Fibroblast of mammary gland (primary cell): Measurements from ENCODE around the gene DNAJC4.

Source experiments
- DNase-seq: peaks from one replicate; pipeline ENCODE4 v3.0.0-alpha.2; 2010; ENCODE audit warnings: low read depth
- H3K4me3 ChIP-seq: 2 replicates; pipeline ENCODE4 v1.5.1; 2011; ENCODE audit warnings: low read depth, mild to moderate bottlenecking, low read length, moderate library complexity; ENCODE audit not compliant: control insufficient read depth
- CTCF ChIP-seq: conservative IDR thresholded peaks from 2 replicates; pipeline ENCODE4 v1.5.1; 2011; ENCODE audit warnings: low read depth, low read length, inconsistent platforms; ENCODE audit not compliant: control insufficient read depth, insufficient read depth

The DNAJC4 gene

GRCh38 chr11:64259533-64260067 lies 29.3 kb downstream of the DNAJC4 start:
- DNase-seq, result no peak
- no peak for TF ChIP-seq CTCF

GRCh38 chr11:64260147-64260708 lies 29.9 kb downstream of the DNAJC4 start:
- DNase-seq, result no peak
- no peak for TF ChIP-seq CTCF
- no peak overlapping the region for H3K4me3 ChIP-seq

More at GRCh38 chr11:64259533-64260067, 29.3 kb downstream of the DNAJC4 start:
- no peak overlapping the region for H3K4me3 ChIP-seq

DNA sequence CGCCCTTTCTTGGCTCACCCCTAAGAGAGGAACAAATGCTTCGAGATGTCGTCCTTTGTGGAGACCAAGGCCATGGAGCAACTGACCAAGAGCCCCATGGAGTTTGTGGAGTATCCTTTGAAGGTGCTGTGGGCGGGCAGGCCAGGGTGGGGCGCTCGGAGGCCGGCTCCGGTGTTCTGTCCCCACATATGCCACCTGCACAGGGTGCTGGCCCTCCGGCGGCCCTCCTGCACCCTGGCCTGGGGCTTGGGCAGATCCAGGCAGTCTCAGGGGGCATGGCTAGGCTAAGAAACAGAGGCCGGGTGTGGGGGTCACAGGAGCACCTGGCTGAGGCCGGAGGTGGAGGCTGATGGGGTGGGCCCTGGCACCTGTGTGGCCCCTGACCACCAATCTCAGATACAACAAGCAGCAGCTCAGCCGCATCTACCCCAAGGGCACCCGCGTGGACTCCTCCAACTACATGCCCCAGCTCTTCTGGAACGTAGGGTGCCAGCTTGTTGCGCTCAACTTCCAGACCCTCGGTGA lies 31.3 kb downstream of the DNAJC4 start:
- DNase-seq, result no peak
- H3K4me3 ChIP-seq, result no peak overlapping the region
- no peak for TF ChIP-seq CTCF

DNA sequence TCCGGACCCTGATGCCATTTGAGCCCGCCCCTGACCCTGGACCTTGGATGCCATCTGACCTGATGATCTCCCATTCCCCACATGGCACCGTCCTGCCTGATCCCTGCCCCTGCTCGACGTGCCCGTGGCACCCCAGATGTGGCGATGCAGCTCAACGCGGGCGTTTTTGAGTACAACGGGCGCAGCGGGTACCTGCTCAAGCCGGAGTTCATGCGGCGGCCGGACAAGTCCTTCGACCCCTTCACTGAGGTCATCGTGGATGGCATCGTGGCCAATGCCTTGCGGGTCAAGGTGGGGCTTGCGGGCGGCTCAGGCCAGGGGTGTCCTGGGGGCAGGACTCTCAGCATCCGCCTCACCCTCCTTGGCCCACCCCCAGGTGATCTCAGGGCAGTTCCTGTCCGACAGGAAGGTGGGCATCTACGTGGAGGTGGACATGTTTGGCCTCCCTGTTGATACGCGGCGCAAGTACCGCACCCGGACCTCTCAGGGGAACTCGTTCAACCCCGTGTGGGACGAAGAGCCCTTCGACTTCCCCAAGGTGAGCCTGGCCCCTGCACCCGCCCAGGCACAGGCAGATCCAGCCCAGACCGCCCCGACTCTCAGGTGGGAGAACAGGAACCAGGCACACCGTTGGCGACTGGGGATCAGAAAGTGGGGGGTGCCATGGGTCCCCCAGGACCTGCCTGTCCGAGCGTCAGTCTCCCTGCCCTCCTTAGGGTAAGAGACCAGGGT lies 32.1 kb downstream of the DNAJC4 start:
- DNase-seq, result no peak
- no peak for TF ChIP-seq CTCF
- no peak overlapping the region for H3K4me3 ChIP-seq

DNA sequence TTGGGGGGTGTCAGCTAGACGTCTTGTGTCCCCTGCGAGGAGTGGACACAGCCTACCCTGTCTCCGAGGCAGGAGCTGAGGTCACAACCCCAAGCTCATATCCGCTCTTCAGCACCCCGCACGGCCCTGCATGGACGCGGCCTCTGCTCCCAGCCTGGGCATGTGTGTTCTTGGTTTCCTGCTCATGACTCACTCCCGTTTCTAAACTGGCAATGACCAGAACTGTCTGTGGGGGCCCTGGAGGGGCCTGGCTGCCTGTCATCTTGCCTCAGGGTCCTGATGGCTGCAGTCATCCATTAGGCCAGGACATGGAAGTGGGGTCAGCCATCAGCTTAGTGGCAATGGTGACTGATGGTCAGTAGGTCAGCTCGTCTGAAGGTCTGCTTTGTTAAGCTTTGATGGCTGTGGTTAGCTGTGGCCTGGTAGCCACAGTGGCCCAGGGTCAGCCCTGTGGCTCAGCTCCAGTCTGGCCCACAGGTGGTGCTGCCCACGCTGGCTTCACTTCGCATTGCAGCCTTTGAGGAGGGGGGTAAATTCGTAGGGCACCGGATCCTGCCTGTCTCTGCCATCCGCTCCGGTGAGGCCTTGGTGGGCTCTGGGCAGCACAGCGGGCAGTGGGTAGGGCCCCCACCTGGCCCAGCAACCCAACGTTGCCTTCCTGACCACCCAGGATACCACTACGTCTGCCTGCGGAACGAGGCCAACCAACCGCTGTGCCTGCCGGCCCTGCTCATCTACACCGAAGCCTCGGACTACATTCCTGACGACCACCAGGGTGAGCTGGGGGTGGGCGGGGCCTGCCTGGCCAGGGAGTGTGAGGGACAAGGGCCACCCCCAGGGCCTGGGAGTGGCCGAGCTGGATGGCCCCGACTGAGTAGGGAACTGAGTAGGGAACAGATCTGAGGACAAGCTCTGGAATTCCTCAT lies 32.9 kb downstream of the DNAJC4 start:
- H3K4me3 ChIP-seq, result no peak overlapping the region
- DNase-seq, result peak; percentile 51
- TF ChIP-seq CTCF, result no peak

- no peak for TF ChIP-seq CTCF
- H3K4me3 ChIP-seq, result no peak overlapping the region
Measured at GRCh38 chr11:64263947-64264317, 33.6 kb downstream of the DNAJC4 start.

More at GRCh38 chr11:64263947-64264317, 33.6 kb downstream of the DNAJC4 start:
- DNase-seq, result no peak
